Panc1 (cell line): ENCODE data around the gene PLXND1. TPM values are rescaled to one million over a fixed set of nuclear protein-coding genes. Genes with fewer than 3 reads are reported as not detected.

Source experiments
- ATAC-seq: fragments of 200-7000 bp; cut with Tn5 transposase; 2 replicates; pipeline ENCODE4 v1.9.1; 2020; ENCODE audit warnings: mild to moderate bottlenecking, moderate library complexity
- BruUV-seq: library from RNA; stranded (reverse); fragments of 400-500 nt; replicated peaks from 2 replicates; lab custom pipeline; 2021; lab: Mats Ljungman, UMichigan
- CTCF ChIA-PET: fragments of 300-600 bp; sonication (Branson Sonifier 250); formaldehyde crosslinking; loops from one replicate; lab custom pipeline; 2022; ENCODE audit warnings: antibody characterized with exemption; lab: Charles Lee
- POLR2A ChIA-PET: fragments of 300-600 bp; sonication (Branson Sonifier 250); formaldehyde crosslinking; loops from one replicate; lab custom pipeline; 2022; ENCODE audit warnings: antibody characterized with exemption; lab: Charles Lee
- DNase-seq: peaks from one replicate; pipeline ENCODE4 v3.0.0-alpha.2; 2010; ENCODE audit warnings: low read depth, low spot score
- H3K27ac ChIP-seq: 2 replicates; pipeline ENCODE4 v1.5.1; 2011; ENCODE audit warnings: mild to moderate bottlenecking, low read length, inconsistent platforms
- H3K27me3 ChIP-seq: fragments of 200-500 bp; sonication (Bioruptor generic); 2 replicates; pipeline ENCODE4 v1.6.0; 2014; ENCODE audit warnings: low read length, inconsistent platforms; ENCODE audit not compliant: control insufficient read depth, insufficient read depth
- H3K36me3 ChIP-seq: fragments of 200-500 bp; sonication (Bioruptor generic); 2 replicates; pipeline ENCODE4 v1.5.1; 2014; ENCODE audit warnings: inconsistent platforms, mild to moderate bottlenecking, low read length, moderate library complexity; ENCODE audit not compliant: control insufficient read depth, insufficient read depth
- H3K4me1 ChIP-seq: 2 replicates; pipeline ENCODE4 v1.5.1; 2011; ENCODE audit warnings: inconsistent platforms, mild to moderate bottlenecking, low read length, moderate library complexity; ENCODE audit not compliant: control insufficient read depth, insufficient read depth
- H3K4me3 ChIP-seq, 2 experiments: 2 replicates each; pipeline ENCODE4 v1.5.1; 2011 to 2012; ENCODE audit warnings: low read depth in 2 of 2, low read length in 2 of 2, mild to moderate bottlenecking in 2 of 2, inconsistent platforms in 1 of 2, moderate library complexity in 1 of 2
- H3K9me3 ChIP-seq: fragments of 200-500 bp; sonication (Bioruptor generic); 2 replicates; pipeline ENCODE4 v1.5.1; 2014; ENCODE audit warnings: low read depth, mild to moderate bottlenecking, inconsistent platforms, low read length, moderate library complexity; ENCODE audit not compliant: control insufficient read depth, insufficient read depth
- CTCF ChIP-seq: fragments of 450-650 bp; IDR thresholded peaks from 2 replicates; pipeline ENCODE4 v1.5.1; 2017; ENCODE audit warnings: mild to moderate bottlenecking
- POLR2AphosphoS5 ChIP-seq: IDR thresholded peaks from 2 replicates; pipeline ENCODE4 v1.6.1; 2012; ENCODE audit warnings: mild to moderate bottlenecking, low read depth, low read length, moderate library complexity
- REST ChIP-seq, 2 experiments: IDR thresholded peaks; 2 replicates each; pipeline ENCODE4 v1.6.1; 2011 to 2012; ENCODE audit warnings: low read depth in 2 of 2, control low read depth in 1 of 2, low read length in 1 of 2, mild to moderate bottlenecking in 1 of 2, moderate library complexity in 1 of 2; ENCODE audit not compliant: insufficient read depth in 1 of 2
- SIN3A ChIP-seq: IDR thresholded peaks from 2 replicates; pipeline ENCODE4 v1.6.1; 2012; ENCODE audit warnings: low read depth, mild to moderate bottlenecking, low read length, moderate library complexity, borderline replicate concordance; ENCODE audit not compliant: insufficient read depth
- TCF7L2 ChIP-seq: IDR thresholded peaks from 2 replicates; pipeline ENCODE4 v1.6.1; 2011; ENCODE audit warnings: mild to moderate bottlenecking, low read depth, low read length, inconsistent platforms
- in situ Hi-C: cut with HindIII; loops from 2 replicates; pipeline ENCODE4 v1.10.0; 2016; ENCODE audit warnings: low sequenced_read_pairs, low pct_unique_long_range_greater_than_20kb
- intact Hi-C: fragments of 100-400 bp; cut with micrococcal nuclease; formaldehyde crosslinking; loops from one replicate; pipeline ENCODE4 v1.10.0; 2022; ENCODE audit not compliant: unreplicated experiment
- total RNA-seq: library from RNA; stranded (reverse); gene quantifications from one replicate; pipeline ENCODE4 v1.2.1, GENCODE V29; 2021; ENCODE audit not compliant: unreplicated experiment

PLXND1 gene
- total RNA-seq, 1 experiment from 2014 or later: 248 TPM

- ChIA-PET POLR2A (interaction anchor here (0.6 to 0.9 kb wide), 2 partner anchors 8 to 153 kb away, joined by 3 read pairs; no protein-coding TSS in a partner anchor), CTCF (interaction anchor here (0.6 kb wide), 1 partner anchor 337 kb away, joined by 3 read pairs; no protein-coding TSS in a partner anchor)
- H3K4me1 ChIP-seq: peaks cover 100% of the 10 kb centered on the region
- H3K4me3 ChIP-seq: peak overlapping the region; percentile 8 to 36
- BruUV-seq: no TSS peak
- H3K27ac ChIP-seq: peak overlapping the region; percentile 99
- H3K36me3 ChIP-seq: no peaks in the 10 kb centered on the region
- peak; percentile 36 for ATAC-seq
- intact Hi-C loops (no loop called here), in situ Hi-C loops (no loop called here)
- H3K27me3 ChIP-seq: no peaks in the 10 kb centered on the region
- DNase-seq: no peak
- H3K9me3 ChIP-seq: no peaks in the 10 kb centered on the region
- TF ChIP-seq SIN3A (no peak), TCF7L2 (no peak), CTCF (no peak), REST (IDR thresholded peaks at IDR 0.05; ENCODE audit: insufficient read depth in 1 of 2, low read depth in 2 of 2, low read length in 1 of 2) (no peak), POLR2AphosphoS5 (no peak)
Measured at GRCh38 chr3:129597087-129597999, 9.1 kb downstream of the PLXND1 start.

- no TSS peak for BruUV-seq
- no peaks in the 10 kb centered on the region for H3K36me3 ChIP-seq
- ATAC-seq (peak; percentile 51), DNase-seq (no peak)
- H3K4me1 ChIP-seq: peaks cover 100% of the 10 kb centered on the region
- no peaks in the 10 kb centered on the region for H3K27me3 ChIP-seq
- peak overlapping the region; percentile 99 for H3K27ac ChIP-seq
- CTCF ChIA-PET: interaction anchor here (0.6 to 0.7 kb wide), 3 partner anchors 158 to 338 kb away, joined by 3 to 4 read pairs (median 4); no protein-coding TSS in a partner anchor
- in situ Hi-C loops: no loop called here
- POLR2A ChIA-PET: interaction anchor here (0.9 kb wide), 1 partner anchor 9 kb away, joined by 3 read pairs; no protein-coding TSS in a partner anchor
- TF ChIP-seq SIN3A: 0 out of 2 replicates have a peak, but pooled peaks have one; percentile 18
- TF ChIP-seq TCF7L2: no peak
- TF ChIP-seq REST (IDR thresholded peaks at IDR 0.05; ENCODE audit: insufficient read depth in 1 of 2, low read depth in 2 of 2, low read length in 1 of 2): 0 out of 4 replicates have a peak, but pooled peaks of 1 of the 2 experiments have one; percentile 6
- TF ChIP-seq POLR2AphosphoS5: no peak; the same call in 1 of the 2 replicates
- no peak for TF ChIP-seq CTCF
- H3K4me3 ChIP-seq: peak overlapping the region; percentile 8 to 36; a peak in 3 of 4 replicates
- no peaks in the 10 kb centered on the region for H3K9me3 ChIP-seq
- intact Hi-C loops: no loop called here
Measured at GRCh38 chr3:129596194-129597086, 10.0 kb downstream of the PLXND1 start.
